Activated CD8-positive, alpha-beta T cell treated with anti-CD3 and anti-CD28 coated beads for 36 hours (primary cell): ENCODE measurements around the gene RASGRF1. TPM values are rescaled to one million over a fixed set of nuclear protein-coding genes. Genes with fewer than 3 reads are reported as not detected.
"Not testable (repeated sequence)": the region's sequence is repeated elsewhere in the genome, so short reads cannot be mapped to it uniquely, and the experiment has no call there.

Source experiments
- ATAC-seq: fragments of 200-7000 bp; cut with Tn5 transposase; one replicate; pipeline ENCODE4 v1.10.0; 2021; ENCODE audit warnings: mild to moderate bottlenecking, moderate library complexity
- CTCF ChIA-PET: fragments of 350-600 bp; sonication (Branson Sonifier 250); formaldehyde crosslinking; loops from one replicate; lab custom pipeline; 2021; ENCODE audit warnings: antibody characterized with exemption; lab: Charles Lee
- POLR2A ChIA-PET: fragments of 350-600 bp; sonication (Branson Sonifier 250); formaldehyde crosslinking; loops from one replicate; lab custom pipeline; 2021; ENCODE audit warnings: antibody characterized with exemption; lab: Charles Lee
- DNase-seq: peaks from one replicate; pipeline ENCODE4 v3.0.0-alpha.2; 2020
- H3K27ac Mint-ChIP-seq: one replicate; pipeline ENCODE4 v1.8.0; 2021; ENCODE audit warnings: mild to moderate bottlenecking, mixed read lengths
- H3K27me3 Mint-ChIP-seq: one replicate; pipeline ENCODE4 v1.8.0; 2021; ENCODE audit warnings: mixed read lengths
- H3K36me3 Mint-ChIP-seq: one replicate; pipeline ENCODE4 v1.8.0; 2021; ENCODE audit warnings: low read depth, mixed read lengths
- H3K4me1 Mint-ChIP-seq: one replicate; pipeline ENCODE4 v1.8.0; 2021; ENCODE audit warnings: low read depth, mixed read lengths
- H3K4me3 Mint-ChIP-seq: one replicate; pipeline ENCODE4 v1.8.0; 2021; ENCODE audit warnings: mild to moderate bottlenecking, moderate library complexity, mixed read lengths
- H3K9me3 Mint-ChIP-seq: one replicate; pipeline ENCODE4 v1.8.0; 2021; ENCODE audit warnings: mixed read lengths
- CTCF ChIP-seq: fragments of 200-600 bp; IDR thresholded peaks from one replicate; pipeline ENCODE4 v1.8.0; 2022; ENCODE audit warnings: antibody characterized with exemption, mild to moderate bottlenecking
- intact Hi-C: fragments of 100-400 bp; cut with micrococcal nuclease; formaldehyde crosslinking; loops from one replicate; pipeline ENCODE4 v1.10.0; 2022
- total RNA-seq, 2 experiments: library from RNA; stranded (reverse); gene quantifications; one replicate each; pipeline ENCODE4 v1.2.3, GENCODE V29; 2021

Gene RASGRF1
- total RNA-seq, 2 experiments from 2014 or later, result not detected

GRCh38 chr15:78929536-78930264 is 160.9 kb downstream of the RASGRF1 start:
- Mint-ChIP-seq H3K4me3 (no peak overlapping the region), H3K9me3 (no peaks in the 10 kb centered on the region), H3K4me1 (no peaks in the 10 kb centered on the region), H3K27me3 (peaks cover 1% of the 10 kb centered on the region), H3K27ac (no peak overlapping the region), H3K36me3 (peaks cover 2% of the 10 kb centered on the region)
- DNase-seq, result no peak
- no peak for ATAC-seq
- POLR2A ChIA-PET, result no interaction called here
- intact Hi-C loops, result no loop called here
- CTCF ChIA-PET, result no interaction called here
- no peak for TF ChIP-seq CTCF

- H3K36me3 Mint-ChIP-seq, result peaks cover 2% of the 10 kb centered on the region
- no peaks in the 10 kb centered on the region for H3K9me3 Mint-ChIP-seq
- no peak for ATAC-seq
- ChIA-PET CTCF (no interaction called here), POLR2A (no interaction called here)
- H3K27ac Mint-ChIP-seq, result no peak overlapping the region
- no peaks in the 10 kb centered on the region for H3K4me1 Mint-ChIP-seq
- no peak for DNase-seq
- no peak overlapping the region for H3K4me3 Mint-ChIP-seq
- intact Hi-C loops, result no loop called here
- H3K27me3 Mint-ChIP-seq, result no peaks in the 10 kb centered on the region
- TF ChIP-seq CTCF, result no peak
These were observed 161.9 kb downstream of the RASGRF1 start for GRCh38 chr15:78928616-78929093.

- H3K4me3 Mint-ChIP-seq, H3K27me3 Mint-ChIP-seq, H3K4me1 Mint-ChIP-seq, H3K36me3 Mint-ChIP-seq, ATAC-seq, DNase-seq, intact Hi-C loops, POLR2A ChIA-PET, CTCF ChIA-PET, H3K9me3 Mint-ChIP-seq, H3K27ac Mint-ChIP-seq: not testable (repeated sequence)
These were observed 162.4 kb downstream of the RASGRF1 start for GRCh38 chr15:78928176-78928575.

GRCh38 chr15:78927077-78927790 is 163.3 kb downstream of the RASGRF1 start:
- Mint-ChIP-seq H3K9me3 (no peaks in the 10 kb centered on the region), H3K4me3 (no peak overlapping the region), H3K36me3 (peaks cover 2% of the 10 kb centered on the region), H3K27ac (no peak overlapping the region), H3K4me1 (no peaks in the 10 kb centered on the region), H3K27me3 (no peaks in the 10 kb centered on the region)
- DNase-seq (no peak), ATAC-seq (no peak)
- intact Hi-C loops, result no loop called here
- ChIA-PET POLR2A (no interaction called here), CTCF (interaction anchor here (2.2 kb wide), 1 partner anchor 18 kb away, joined by 7 read pairs; no protein-coding TSS in a partner anchor)
- no peak for TF ChIP-seq CTCF

- ATAC-seq (no peak), DNase-seq (no peak)
- Mint-ChIP-seq H3K4me1 (no peaks in the 10 kb centered on the region), H3K27ac (no peak overlapping the region), H3K9me3 (no peaks in the 10 kb centered on the region), H3K4me3 (no peak overlapping the region), H3K36me3 (peaks cover 8% of the 10 kb centered on the region), H3K27me3 (no peaks in the 10 kb centered on the region)
- ChIA-PET POLR2A (no interaction called here), CTCF (interaction anchor here (0.9 to 2.2 kb wide), 4 partner anchors 11 to 81 kb away, joined by 3 to 7 read pairs (median 4); no protein-coding TSS in a partner anchor)
- no peak for TF ChIP-seq CTCF
- intact Hi-C loops, result no loop called here
These were observed 164.4 kb downstream of the RASGRF1 start for GRCh38 chr15:78925956-78926743.
